AG09319 (cell line): ENCODE measurements around the gene OOSP2.

Source experiments
- DNase-seq: peaks from one replicate; pipeline ENCODE4 v3.0.0-alpha.2; 2010; ENCODE audit warnings: low read depth; ENCODE audit errors: extremely low read depth
- CTCF ChIP-seq: IDR thresholded peaks from 2 replicates; pipeline ENCODE4 v1.5.1; 2011; ENCODE audit warnings: low read depth, mild to moderate bottlenecking, inconsistent platforms, low read length, moderate library complexity

OOSP2 gene

DNA sequence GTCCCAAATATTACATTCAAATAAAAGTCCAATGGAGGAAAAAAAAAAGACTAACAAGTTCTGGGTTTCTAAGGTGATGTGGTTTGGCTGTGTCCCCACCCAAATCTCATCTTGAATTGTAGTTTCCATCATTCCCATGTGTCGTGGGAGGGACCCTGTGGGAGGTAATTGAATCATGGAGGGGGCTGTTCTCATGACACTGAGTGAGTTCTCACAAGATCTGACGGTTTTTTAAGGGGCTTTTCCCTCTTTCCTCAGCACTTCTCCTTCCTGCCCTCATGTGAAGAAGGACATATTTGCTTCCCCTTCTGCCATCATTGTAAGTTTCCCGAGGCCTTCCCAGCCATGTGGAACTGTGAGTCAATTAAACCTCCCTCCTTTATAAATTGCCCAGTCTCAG lies 40.3 kb downstream of the OOSP2 start:
- TF ChIP-seq CTCF: no peak
- no peak for DNase-seq

DNA sequence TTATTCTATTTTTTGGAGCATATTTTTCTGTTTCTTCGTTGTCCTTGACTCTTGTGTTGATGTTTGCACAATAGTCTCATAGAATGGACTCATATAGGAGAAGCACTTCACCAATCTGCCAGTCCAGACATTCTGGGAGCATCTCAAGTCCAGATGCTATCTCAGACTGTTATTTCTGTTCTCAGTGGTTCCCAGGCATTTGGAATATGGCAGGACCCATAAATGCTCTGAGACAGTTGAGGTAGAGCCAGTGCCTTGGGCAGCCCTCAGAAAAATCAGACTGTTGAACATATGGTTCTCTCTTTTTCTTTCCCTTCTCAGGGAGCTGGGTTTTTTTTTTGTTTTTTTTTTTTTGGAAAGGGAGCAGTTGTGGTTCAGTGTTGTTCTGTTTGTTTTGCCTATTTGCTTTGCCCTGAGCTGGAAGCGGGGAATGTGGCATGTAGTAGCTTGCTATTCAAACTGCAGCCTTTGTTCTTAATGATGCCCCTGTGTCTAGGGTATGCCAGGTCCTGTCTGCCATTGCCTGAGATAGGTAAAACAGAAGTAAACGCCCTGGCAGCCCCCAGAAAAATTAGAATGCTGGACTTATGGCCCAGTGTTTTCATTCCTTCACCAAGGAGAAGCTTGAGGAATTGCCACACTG lies 44.5 kb downstream of the OOSP2 start:
- TF ChIP-seq CTCF: no peak
- no peak for DNase-seq

DNA sequence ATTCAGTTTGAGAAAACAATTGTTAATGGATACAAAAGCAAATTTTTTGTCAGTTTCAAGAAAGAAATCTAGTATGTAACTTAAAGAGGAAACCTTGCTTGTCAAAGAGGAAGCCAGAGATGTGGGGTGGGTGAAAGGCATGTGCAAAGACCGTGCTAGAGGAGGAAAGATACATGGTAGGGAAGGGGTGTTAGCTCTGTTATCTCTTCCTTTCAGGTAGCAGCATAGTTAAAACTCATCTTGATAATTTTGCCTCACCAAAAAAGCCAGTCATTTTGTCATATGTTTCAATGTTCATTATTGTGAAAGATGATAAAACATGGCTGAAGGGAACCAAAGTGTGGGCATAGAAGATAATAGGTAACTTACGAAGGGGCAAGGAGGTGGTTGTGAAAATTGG lies 45.7 kb downstream of the OOSP2 start:
- no peak for DNase-seq
- no peak for TF ChIP-seq CTCF

DNA sequence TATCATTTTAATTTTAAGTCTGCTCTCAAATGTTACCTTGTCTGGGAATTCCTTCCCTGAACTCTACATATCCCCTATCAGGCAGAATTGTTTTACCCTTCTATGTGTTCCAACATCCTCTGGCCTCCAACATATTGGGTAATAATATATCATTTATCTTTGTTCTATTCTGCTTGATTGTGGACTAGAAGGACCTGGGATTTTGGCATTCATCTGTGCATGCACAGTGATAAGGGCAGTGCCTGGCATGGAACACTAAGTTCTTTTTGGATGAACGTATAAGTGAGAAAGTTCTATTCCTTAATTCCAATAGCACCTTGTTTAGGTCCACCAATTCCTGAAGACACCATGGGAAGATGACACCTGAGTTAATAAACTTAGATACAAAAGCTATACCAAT lies 47.0 kb downstream of the OOSP2 start:
- no peak for TF ChIP-seq CTCF
- no peak for DNase-seq

DNA sequence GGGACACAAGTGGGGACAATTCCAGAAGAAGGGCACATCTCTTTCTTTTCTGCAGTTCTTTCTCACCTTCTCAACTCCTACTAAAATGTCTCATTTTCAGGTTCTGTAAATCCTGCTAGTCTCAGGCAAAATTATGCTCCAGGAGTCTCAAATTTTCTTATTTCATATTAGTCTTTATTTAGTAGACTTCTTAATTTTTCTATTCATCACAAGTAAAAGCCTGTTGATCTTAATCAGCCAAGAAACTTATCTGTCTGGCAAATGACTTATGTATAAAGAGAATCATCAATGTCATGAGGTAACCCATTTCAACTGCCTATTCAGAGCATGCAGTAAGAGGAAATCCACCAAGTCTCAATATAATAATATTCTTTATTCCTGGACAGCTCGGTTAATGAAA lies 48.2 kb downstream of the OOSP2 start, which contains the start of gene MS4A2:
Gene MS4A2, plus strand, starts transcription at position 301 of the 400 bp plus-strand sequence. CDS start 102 bp downstream, outside the sequence.
- no peak for DNase-seq
- no peak for TF ChIP-seq CTCF

GRCh38 chr11:60095477-60096120 lies 55.4 kb downstream of the OOSP2 start:
- TF ChIP-seq CTCF: no peak
- no peak for DNase-seq

DNA sequence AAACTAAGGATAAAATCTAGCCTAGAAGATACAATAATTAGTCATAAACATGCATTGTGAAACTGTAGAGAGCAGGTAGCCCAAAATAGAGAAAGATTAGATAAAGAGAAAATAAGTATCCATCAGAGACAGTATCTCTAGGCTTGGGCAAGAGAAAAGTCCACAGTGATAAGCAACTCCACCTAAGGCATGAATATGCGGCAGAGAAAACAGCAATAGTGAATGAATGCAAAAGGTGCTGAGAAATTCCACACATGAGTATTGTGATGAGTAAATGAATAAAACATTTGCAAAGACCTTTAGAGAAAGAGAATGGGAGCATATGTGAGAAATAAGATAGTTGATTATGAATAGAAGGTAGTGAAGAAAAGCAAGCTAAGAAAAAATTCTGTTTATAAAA lies 57.0 kb downstream of the OOSP2 start:
- DNase-seq: no peak
- no peak for TF ChIP-seq CTCF
